PC-9 (cell line): ENCODE measurements around the gene NCKAP1. TPM values are rescaled to one million over a fixed set of nuclear protein-coding genes. Genes with fewer than 3 reads are reported as not detected.
A peak's percentile ranks its signal among the peaks of the same experiment; 100 is the strongest.

ENCODE experiments used
- BruUV-seq: library from RNA; stranded (reverse); fragments of 400-500 nt; replicated peaks from 2 replicates; lab custom pipeline; 2021; lab: Mats Ljungman, UMichigan
- CTCF ChIA-PET: fragments of 300-600 bp; sonication (Branson Sonifier 250); formaldehyde crosslinking; loops from one replicate; lab custom pipeline; 2022; ENCODE audit warnings: antibody characterized with exemption; lab: Charles Lee
- POLR2A ChIA-PET: fragments of 300-600 bp; sonication (Branson Sonifier 250); formaldehyde crosslinking; loops from one replicate; lab custom pipeline; 2022; ENCODE audit warnings: antibody characterized with exemption; ENCODE audit not compliant: unreplicated experiment; lab: Charles Lee
- DNase-seq, 2 experiments: peaks; one replicate each; pipeline versions ENCODE4 v3.0.0 to v3.0.0-alpha.2; 2015 to 2022; ENCODE audit warnings: mixed read lengths in 1 of 2
- H2AFZ ChIP-seq: fragments of 200-600 bp; sonication (generic); 2 replicates; pipeline ENCODE4 v1.8.1; 2017; ENCODE audit warnings: antibody characterized with exemption
- H3F3A ChIP-seq: fragments of 200-600 bp; sonication (generic); 2 replicates; pipeline ENCODE4 v1.8.1; 2017; ENCODE audit warnings: antibody characterized with exemption, mild to moderate bottlenecking, low read depth; ENCODE audit not compliant: insufficient read depth
- H3K27ac ChIP-seq: fragments of 200-600 bp; sonication (generic); 2 replicates; pipeline ENCODE4 v1.6.1; 2016; ENCODE audit warnings: mixed run types
- H3K27me3 ChIP-seq: fragments of 200-600 bp; sonication (generic); 2 replicates; pipeline ENCODE4 v1.6.1; 2016; ENCODE audit warnings: low read depth, mixed run types; ENCODE audit not compliant: insufficient read depth
- H3K36me3 ChIP-seq: fragments of 200-600 bp; sonication (generic); 2 replicates; pipeline ENCODE4 v1.6.1; 2016; ENCODE audit warnings: low read depth, mixed run types
- H3K4me1 ChIP-seq: fragments of 200-600 bp; sonication (generic); replicated peaks from 2 replicates; pipeline ENCODE4 v1.6.1; 2016; ENCODE audit warnings: mixed run types; ENCODE audit not compliant: insufficient read depth
- H3K4me2 ChIP-seq: fragments of 200-600 bp; sonication (generic); 2 replicates; pipeline ENCODE4 v1.6.1; 2017; ENCODE audit warnings: mixed run types
- H3K4me3 ChIP-seq: fragments of 200-600 bp; sonication (generic); 2 replicates; pipeline ENCODE4 v1.6.1; 2016; ENCODE audit warnings: mixed run types
- H3K79me2 ChIP-seq: fragments of 200-600 bp; sonication (generic); 2 replicates; pipeline ENCODE4 v1.6.1; 2017; ENCODE audit warnings: low read depth, mixed run types
- H3K9me2 ChIP-seq: fragments of 200-600 bp; sonication (generic); 2 replicates; pipeline ENCODE4 v1.8.1; 2017; ENCODE audit warnings: mild to moderate bottlenecking; ENCODE audit not compliant: insufficient read depth
- H3K9me3 ChIP-seq: fragments of 200-600 bp; sonication (generic); 2 replicates; pipeline ENCODE4 v1.8.1; 2016; ENCODE audit warnings: low read depth; ENCODE audit not compliant: insufficient read depth
- H4K20me1 ChIP-seq: fragments of 200-600 bp; sonication (generic); 2 replicates; pipeline ENCODE4 v1.8.1; 2017; ENCODE audit not compliant: insufficient read depth
- CTCF ChIP-seq: fragments of 200-600 bp; sonication (generic); conservative IDR thresholded peaks from 2 replicates; pipeline ENCODE4 v1.6.1; 2017; ENCODE audit warnings: mixed run types, antibody characterized with exemption, mild to moderate bottlenecking, moderate library complexity
- EZH2 ChIP-seq: fragments of 200-600 bp; sonication (generic); IDR thresholded peaks from 2 replicates; pipeline ENCODE4 v1.8.0; 2017; ENCODE audit warnings: antibody characterized with exemption, low read depth
- intact Hi-C: fragments of 100-400 bp; cut with micrococcal nuclease; formaldehyde crosslinking; loops from one replicate; pipeline ENCODE4 v1.10.0; 2022; ENCODE audit not compliant: unreplicated experiment
- total RNA-seq: library from RNA; stranded (reverse); gene quantifications from 2 replicates; pipeline ENCODE4 v1.2.3, GENCODE V29; 2021

Gene NCKAP1
- total RNA-seq, 1 experiment from 2014 or later = 308 TPM

- POLR2A ChIA-PET = no interaction called here
- Histone ChIP-seq H3K36me3 (peaks cover 28% of the 10 kb centered on the region), H3K9me2 (no peaks in the 10 kb centered on the region), H3K4me2 (no peak overlapping the region), H3K9me3 (no peaks in the 10 kb centered on the region), H3K4me3 (no peak overlapping the region), H3K27me3 (no peaks in the 10 kb centered on the region), H3K4me1 (peaks cover 24% of the 10 kb centered on the region), H4K20me1 (peaks cover 95% of the 10 kb centered on the region), H2AFZ (no peak overlapping the region), H3K27ac (no peak overlapping the region), H3K79me2 (peaks cover 100% of the 10 kb centered on the region), H3F3A (peaks cover 9% of the 10 kb centered on the region; the same call in 1 of the 2 replicates)
- BruUV-seq = no TSS peak
- intact Hi-C loops = no loop called here
- TF ChIP-seq EZH2 = no peak
- no peak for TF ChIP-seq CTCF
- DNase-seq = peak in 1 of 2 experiments; percentile 21
- CTCF ChIA-PET = no interaction called here
Observed at GRCh38 chr2:183028108-183028507, 10.1 kb downstream of the NCKAP1 start.

GRCh38 chr2:183027443-183027842 lies 10.8 kb downstream of the NCKAP1 start:
- POLR2A ChIA-PET = interaction anchor here (0.6 kb wide), 1 partner anchor 262 kb away, joined by 4 read pairs; no protein-coding TSS in a partner anchor
- Histone ChIP-seq H3K36me3 (peaks cover 33% of the 10 kb centered on the region), H3K9me3 (no peaks in the 10 kb centered on the region), H3K4me3 (no peak overlapping the region), H3K9me2 (no peaks in the 10 kb centered on the region), H3K4me1 (peaks cover 18% of the 10 kb centered on the region), H3K4me2 (no peak overlapping the region), H3K27me3 (no peaks in the 10 kb centered on the region), H3F3A (peaks cover 10% of the 10 kb centered on the region), H2AFZ (no peak overlapping the region), H3K79me2 (peaks cover 100% of the 10 kb centered on the region), H3K27ac (peak overlapping the region; percentile 2; the same call in 1 of the 2 replicates), H4K20me1 (peaks cover 94% of the 10 kb centered on the region)
- CTCF ChIA-PET = no interaction called here
- peak in 1 of 2 experiments; percentile 19 for DNase-seq
- BruUV-seq = no TSS peak
- TF ChIP-seq EZH2 = no peak
- no peak for TF ChIP-seq CTCF
- intact Hi-C loops = no loop called here

GRCh38 chr2:183026424-183026823 lies 11.8 kb downstream of the NCKAP1 start:
- BruUV-seq = no TSS peak
- Histone ChIP-seq H3K4me3 (no peak overlapping the region), H3K27ac (0 out of 2 replicates have a peak overlapping the region, but pooled peaks have one; percentile 5), H3K9me3 (no peaks in the 10 kb centered on the region), H3K4me1 (peaks cover 8% of the 10 kb centered on the region), H3F3A (peaks cover 16% of the 10 kb centered on the region), H2AFZ (no peak overlapping the region), H3K27me3 (no peaks in the 10 kb centered on the region), H4K20me1 (peaks cover 92% of the 10 kb centered on the region), H3K36me3 (peaks cover 36% of the 10 kb centered on the region), H3K79me2 (peaks cover 100% of the 10 kb centered on the region), H3K9me2 (no peaks in the 10 kb centered on the region), H3K4me2 (no peak overlapping the region)
- DNase-seq = peak in 1 of 2 experiments; percentile 28
- intact Hi-C loops = no loop called here
- no peak for TF ChIP-seq CTCF
- no peak for TF ChIP-seq EZH2
- CTCF ChIA-PET = interaction anchor here (0.5 kb wide), 1 partner anchor 13 kb away, joined by 3 read pairs; no protein-coding TSS in a partner anchor
- POLR2A ChIA-PET = interaction anchor here (0.5 to 0.6 kb wide), 4 partner anchors 26 to 1199 kb away, joined by 14 to 41 read pairs (median 26); no protein-coding TSS in a partner anchor
